ENCODE measurements around the gene DHX8.

DNA sequence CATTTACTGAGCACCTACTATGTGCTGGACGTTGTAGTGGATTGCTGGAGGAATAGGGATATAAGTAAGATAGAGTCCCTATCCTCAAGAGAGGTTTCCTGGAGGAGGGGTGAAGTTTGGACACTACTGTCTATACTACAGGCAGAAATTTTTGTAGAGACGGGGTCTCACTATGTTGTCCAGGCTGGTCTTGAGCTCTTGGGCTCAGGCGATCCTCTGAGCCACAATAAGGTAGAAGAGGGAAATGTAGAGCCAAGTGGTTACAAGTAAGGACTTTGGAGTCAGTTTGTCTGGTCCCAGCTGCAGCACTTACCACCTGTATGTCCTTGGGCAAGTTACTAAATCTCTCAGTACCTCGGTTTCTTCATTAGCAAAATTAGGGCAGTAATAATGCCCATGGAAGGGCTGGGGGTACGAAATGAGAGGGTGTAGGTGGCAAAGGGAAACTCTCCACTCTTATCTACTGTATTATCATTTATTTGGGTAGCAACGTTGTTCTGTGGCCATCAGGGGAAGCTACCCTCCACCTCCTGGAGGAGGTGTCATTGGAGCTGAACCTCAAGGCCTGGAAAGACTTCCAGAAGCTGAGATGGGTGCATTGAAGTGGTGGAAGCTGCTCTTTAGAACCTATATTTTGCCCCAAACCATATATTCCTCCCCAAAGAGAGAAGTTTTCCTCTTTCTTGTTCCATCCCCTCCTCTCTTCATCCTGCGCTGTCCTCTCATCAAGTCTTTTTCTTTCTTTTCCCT, 34.9 kb upstream of the DHX8 start:
- TF ChIP-seq, protein P1, sequence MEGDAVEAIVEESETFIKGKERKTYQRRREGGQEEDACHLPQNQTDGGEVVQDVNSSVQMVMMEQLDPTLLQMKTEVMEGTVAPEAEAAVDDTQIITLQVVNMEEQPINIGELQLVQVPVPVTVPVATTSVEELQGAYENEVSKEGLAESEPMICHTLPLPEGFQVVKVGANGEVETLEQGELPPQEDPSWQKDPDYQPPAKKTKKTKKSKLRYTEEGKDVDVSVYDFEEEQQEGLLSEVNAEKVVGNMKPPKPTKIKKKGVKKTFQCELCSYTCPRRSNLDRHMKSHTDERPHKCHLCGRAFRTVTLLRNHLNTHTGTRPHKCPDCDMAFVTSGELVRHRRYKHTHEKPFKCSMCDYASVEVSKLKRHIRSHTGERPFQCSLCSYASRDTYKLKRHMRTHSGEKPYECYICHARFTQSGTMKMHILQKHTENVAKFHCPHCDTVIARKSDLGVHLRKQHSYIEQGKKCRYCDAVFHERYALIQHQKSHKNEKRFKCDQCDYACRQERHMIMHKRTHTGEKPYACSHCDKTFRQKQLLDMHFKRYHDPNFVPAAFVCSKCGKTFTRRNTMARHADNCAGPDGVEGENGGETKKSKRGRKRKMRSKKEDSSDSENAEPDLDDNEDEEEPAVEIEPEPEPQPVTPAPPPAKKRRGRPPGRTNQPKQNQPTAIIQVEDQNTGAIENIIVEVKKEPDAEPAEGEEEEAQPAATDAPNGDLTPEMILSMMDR (IDR thresholded peaks at IDR 0.05) = no peak
- TF ChIP-seq POLR2A (IDR thresholded peaks at IDR 0.05) = no peak
